Trophoblast cell (in vitro differentiated cells and primary cell): ENCODE data around the gene GNA12.
A peak's percentile ranks its signal among the peaks of the same experiment; 100 is the strongest.

Experiments used
- DNase-seq, 2 donors: peaks; one replicate each; pipeline ENCODE4 v3.0.0-alpha.2; 2016
- H2AFZ ChIP-seq: 2 replicates; pipeline ENCODE4 v1.6.1; 2013; ENCODE audit warnings: low read length, moderate library complexity, mild to moderate bottlenecking; ENCODE audit not compliant: insufficient read depth, poor library complexity
- H2AK5ac ChIP-seq: 2 replicates; pipeline ENCODE4 v1.6.1; 2013; ENCODE audit warnings: mild to moderate bottlenecking, low read length
- H2BK120ac ChIP-seq: 2 replicates; pipeline ENCODE4 v1.6.1; 2013; ENCODE audit warnings: low read length, mild to moderate bottlenecking, moderate library complexity; ENCODE audit not compliant: insufficient read depth, poor library complexity
- H2BK12ac ChIP-seq: 2 replicates; pipeline ENCODE4 v1.6.1; 2013; ENCODE audit warnings: mild to moderate bottlenecking, low read length, moderate library complexity
- H2BK5ac ChIP-seq: 2 replicates; pipeline ENCODE4 v1.6.1; 2013; ENCODE audit warnings: low read length, low read depth, moderate library complexity, mild to moderate bottlenecking; ENCODE audit not compliant: poor library complexity
- H3K14ac ChIP-seq: 2 replicates; pipeline ENCODE4 v1.6.1; 2013; ENCODE audit warnings: mild to moderate bottlenecking, low read length
- H3K18ac ChIP-seq: 2 replicates; pipeline ENCODE4 v1.6.1; 2013; ENCODE audit warnings: mild to moderate bottlenecking, low read length
- H3K23ac ChIP-seq: 2 replicates; pipeline ENCODE4 v1.6.1; 2013; ENCODE audit warnings: low read length
- H3K27ac ChIP-seq: 2 replicates; pipeline ENCODE4 v1.5.1; 2013; ENCODE audit warnings: low read depth, mild to moderate bottlenecking, inconsistent platforms, low read length, moderate library complexity
- H3K27me3 ChIP-seq: 2 replicates; pipeline ENCODE4 v1.6.1; 2013; ENCODE audit warnings: inconsistent platforms, mild to moderate bottlenecking, low read length, moderate library complexity; ENCODE audit not compliant: insufficient read depth
- H3K36me3 ChIP-seq, 2 experiments: 1 replicate in 1 of 2; 2 replicates in 1 of 2; pipeline ENCODE4 v1.6.1; 2013; ENCODE audit warnings: low read length in 2 of 2, mild to moderate bottlenecking in 2 of 2, moderate library complexity in 1 of 2; ENCODE audit not compliant: insufficient read depth in 2 of 2, control insufficient read depth in 1 of 2
- H3K4ac ChIP-seq: 2 replicates; pipeline ENCODE4 v1.6.1; 2013; ENCODE audit warnings: low read depth, mild to moderate bottlenecking, low read length, moderate library complexity
- H3K4me1 ChIP-seq, 2 experiments: 1 replicate in 1 of 2; 2 replicates in 1 of 2; pipeline ENCODE4 v1.6.1; 2013; ENCODE audit warnings: low read length in 2 of 2, mild to moderate bottlenecking in 2 of 2, moderate library complexity in 1 of 2; ENCODE audit not compliant: insufficient read depth in 2 of 2, control insufficient read depth in 1 of 2
- H3K4me2 ChIP-seq: 2 replicates; pipeline ENCODE4 v1.6.1; 2013; ENCODE audit warnings: inconsistent platforms, mild to moderate bottlenecking, low read length, moderate library complexity
- H3K4me3 ChIP-seq: 2 replicates; pipeline ENCODE4 v1.5.1; 2013; ENCODE audit warnings: mild to moderate bottlenecking, low read depth, low read length, inconsistent platforms
- H3K79me1 ChIP-seq: one replicate; pipeline ENCODE4 v1.6.1; 2013; ENCODE audit warnings: low read length
- H3K79me2 ChIP-seq: 2 replicates; pipeline ENCODE4 v1.6.1; 2013; ENCODE audit warnings: low read length, mild to moderate bottlenecking; ENCODE audit not compliant: control insufficient read depth, insufficient read depth, poor library complexity
- H3K9ac ChIP-seq: 2 replicates; pipeline ENCODE4 v1.6.1; 2013; ENCODE audit warnings: mild to moderate bottlenecking, low read length
- H3K9me3 ChIP-seq: 2 replicates; pipeline ENCODE4 v1.6.1; 2013; ENCODE audit warnings: low read depth, mild to moderate bottlenecking, control low read depth, inconsistent platforms, low read length; ENCODE audit not compliant: insufficient read depth
- H4K12ac ChIP-seq: 2 replicates; pipeline ENCODE4 v1.6.1; 2013; ENCODE audit warnings: low read depth, mild to moderate bottlenecking, low read length, moderate library complexity
- H4K8ac ChIP-seq: 2 replicates; pipeline ENCODE4 v1.6.1; 2013; ENCODE audit warnings: low read depth, mild to moderate bottlenecking, low read length, moderate library complexity
- H4K91ac ChIP-seq: one replicate; pipeline ENCODE4 v1.6.1; 2013; ENCODE audit warnings: low read depth, mild to moderate bottlenecking, low read length, moderate library complexity
- WGBS: extraction: QIAGEN DNeasy Blood & Tissue Kit; methylation state at CpG from one replicate; pipeline ENCODE4 v1.1.7; 2013; ENCODE audit warnings: missing lambda C conversion rate; ENCODE audit not compliant: insufficient read length, insufficient coverage; ENCODE audit errors: extremely low coverage; 5-methylcytosine and 5-hydroxymethylcytosine counted together

The GNA12 gene

DNA sequence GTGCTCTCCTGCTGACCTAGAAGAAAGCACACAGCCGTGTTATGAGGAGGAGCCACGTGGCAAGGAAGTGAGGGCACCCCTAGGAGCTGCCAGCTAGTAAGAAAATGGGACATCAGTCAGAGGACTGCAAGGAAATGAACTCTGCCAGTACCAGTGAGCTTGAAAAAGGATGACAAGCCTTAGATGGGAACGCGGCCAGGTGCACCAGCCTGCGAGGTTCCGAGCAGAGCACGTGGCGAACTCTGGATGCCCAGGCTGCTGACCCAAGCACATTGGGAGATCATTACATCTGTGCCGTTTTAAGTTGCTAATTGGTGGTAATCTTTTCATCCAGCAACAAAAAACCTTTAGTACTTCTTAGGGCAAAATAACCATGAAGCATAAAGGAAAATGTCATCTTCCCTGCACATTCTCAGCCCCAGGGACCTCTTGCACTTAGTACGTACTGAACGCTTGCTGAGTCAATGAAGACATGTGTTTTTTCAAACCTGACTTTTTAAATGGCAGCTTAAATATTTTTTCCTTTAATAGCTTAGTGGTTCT, 86.7 kb downstream of the GNA12 start:
- no peaks in the 10 kb centered on the region for H3K9me3 ChIP-seq
- H3K14ac ChIP-seq = peak overlapping the region; percentile 33
- peak overlapping the region; percentile 85 for H4K8ac ChIP-seq
- peak overlapping the region; percentile 92 for H2AK5ac ChIP-seq
- H3K79me1 ChIP-seq = peaks cover 49% of the 10 kb centered on the region
- H3K23ac ChIP-seq = no peak overlapping the region
- no peaks in the 10 kb centered on the region for H3K27me3 ChIP-seq
- peak overlapping the region; percentile 33 for H4K12ac ChIP-seq
- peaks cover 17 to 18% of the 10 kb centered on the region in 2 experiments for H3K36me3 ChIP-seq
- peak overlapping the region; percentile 93 for H2BK5ac ChIP-seq
- H3K18ac ChIP-seq = peak overlapping the region; percentile 55
- peak overlapping the region; percentile 28 for H3K4ac ChIP-seq
- peak overlapping the region; percentile 58 for H2BK12ac ChIP-seq
- no peak overlapping the region for H3K9ac ChIP-seq
- peak overlapping the region; percentile 39 for H3K4me2 ChIP-seq
- peaks cover 23% of the 10 kb centered on the region for H3K79me2 ChIP-seq
- H2AFZ ChIP-seq = no peak overlapping the region
- no peak for DNase-seq
- no peak overlapping the region for H3K4me3 ChIP-seq
- peak overlapping the region; percentile 90 for H3K27ac ChIP-seq
- no CpG with 5 or more reads among the region's 11 CpGs for WGBS
- H3K4me1 ChIP-seq = peaks cover 43 to 47% of the 10 kb centered on the region in 2 experiments
- peak overlapping the region; percentile 87 for H4K91ac ChIP-seq
- H2BK120ac ChIP-seq = peak overlapping the region; percentile 70

DNA sequence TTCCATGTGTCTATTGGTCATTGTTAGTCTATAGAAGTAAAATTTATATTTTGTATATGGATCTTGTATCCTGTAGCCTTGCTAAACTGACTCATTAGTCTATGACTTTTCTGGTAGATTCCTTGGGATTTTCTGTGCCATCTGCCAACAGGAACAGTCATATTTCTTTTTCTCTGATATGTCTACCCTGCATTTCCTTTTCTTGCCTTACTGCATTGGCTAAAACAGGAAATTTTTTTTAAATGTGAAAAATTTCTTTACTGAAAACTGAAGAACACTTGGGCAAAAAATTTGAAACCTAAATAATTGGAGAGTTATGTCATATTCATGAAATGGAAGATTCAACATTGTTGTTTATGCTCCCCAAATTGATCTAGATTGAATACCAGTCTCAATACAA, 88.6 kb downstream of the GNA12 start:
- Histone ChIP-seq H3K9ac (no peak overlapping the region), H3K27me3 (no peaks in the 10 kb centered on the region), H2AFZ (no peak overlapping the region), H3K79me2 (peaks cover 18% of the 10 kb centered on the region), H3K14ac (no peak overlapping the region), H4K91ac (no peak overlapping the region), H3K4me3 (no peak overlapping the region), H2AK5ac (no peak overlapping the region), H2BK120ac (no peak overlapping the region), H3K18ac (no peak overlapping the region), H3K4me2 (no peak overlapping the region), H3K4me1 (peaks cover 31 to 34% of the 10 kb centered on the region in 2 experiments), H4K8ac (no peak overlapping the region), H2BK12ac (no peak overlapping the region), H3K4ac (no peak overlapping the region), H2BK5ac (no peak overlapping the region), H3K9me3 (no peaks in the 10 kb centered on the region), H3K23ac (no peak overlapping the region), H3K36me3 (peaks cover 12 to 13% of the 10 kb centered on the region in 2 experiments), H3K27ac (no peak overlapping the region), H3K79me1 (peaks cover 37% of the 10 kb centered on the region), H4K12ac (no peak overlapping the region)
- no peak for DNase-seq

GRCh38 chr7:2754912-2755311, 89.2 kb downstream of the GNA12 start:
- Histone ChIP-seq H3K14ac (peak overlapping the region; percentile 90), H3K4me3 (no peak overlapping the region)

DNA sequence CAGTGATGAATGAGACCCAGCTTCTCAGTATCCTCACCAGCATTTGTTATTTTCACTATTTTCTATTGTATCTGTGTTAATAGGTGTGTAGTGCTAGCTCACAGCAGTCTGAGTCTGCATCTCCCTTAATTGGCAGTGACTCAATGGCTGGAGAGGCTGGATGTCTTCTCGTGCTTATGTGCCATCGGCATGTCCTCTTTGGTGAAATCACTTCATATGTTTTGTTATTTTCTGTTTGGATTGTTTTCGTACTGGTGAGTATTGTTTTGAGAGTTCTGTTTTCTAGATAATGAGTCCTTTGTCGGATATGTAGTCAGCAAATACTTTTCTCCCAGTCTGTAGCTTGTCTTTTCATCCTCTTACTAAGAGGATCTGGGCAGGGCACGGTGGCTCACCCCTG, 90.0 kb downstream of the GNA12 start:
- Histone ChIP-seq H2BK120ac (no peak overlapping the region), H3K4ac (peak overlapping the region; percentile 52), H3K27ac (peak overlapping the region; percentile 38), H3K9me3 (no peaks in the 10 kb centered on the region), H3K4me1 (peaks cover 23 to 30% of the 10 kb centered on the region in 2 experiments), H3K23ac (no peak overlapping the region), H3K4me3 (no peak overlapping the region), H2BK5ac (peak overlapping the region; percentile 19), H2AFZ (no peak overlapping the region), H3K27me3 (no peaks in the 10 kb centered on the region), H3K18ac (peak overlapping the region; percentile 58), H3K4me2 (no peak overlapping the region), H3K14ac (no peak overlapping the region), H4K8ac (no peak overlapping the region), H3K79me1 (peaks cover 30% of the 10 kb centered on the region), H3K36me3 (peaks cover 8% of the 10 kb centered on the region in 2 experiments), H3K9ac (no peak overlapping the region), H2BK12ac (peak overlapping the region; percentile 61), H4K12ac (no peak overlapping the region), H2AK5ac (no peak overlapping the region), H3K79me2 (peaks cover 12% of the 10 kb centered on the region), H4K91ac (no peak overlapping the region)
- no CpG with 5 or more reads among the region's 5 CpGs for WGBS
- no peak for DNase-seq

More at GRCh38 chr7:2754912-2755311, 89.2 kb downstream of the GNA12 start:
- Histone ChIP-seq H3K4ac (peak overlapping the region; percentile 90), H3K9me3 (no peaks in the 10 kb centered on the region), H2BK5ac (peak overlapping the region; percentile 69), H3K9ac (no peak overlapping the region), H3K4me1 (peaks cover 26 to 32% of the 10 kb centered on the region in 2 experiments), H3K23ac (no peak overlapping the region), H4K12ac (no peak overlapping the region), H3K79me1 (peaks cover 34% of the 10 kb centered on the region), H2AK5ac (peak overlapping the region; percentile 89), H3K27me3 (no peaks in the 10 kb centered on the region), H3K4me2 (no peak overlapping the region), H4K8ac (peak overlapping the region; percentile 66), H3K79me2 (peaks cover 14% of the 10 kb centered on the region), H3K27ac (no peak overlapping the region), H3K18ac (peak overlapping the region; percentile 84), H2BK12ac (peak overlapping the region; percentile 92), H3K36me3 (peaks cover 8 to 10% of the 10 kb centered on the region in 2 experiments), H2AFZ (no peak overlapping the region), H4K91ac (peak overlapping the region; percentile 84), H2BK120ac (peak overlapping the region; percentile 47)
- DNase-seq = no peak
- WGBS = no CpG with 5 or more reads among the region's 10 CpGs
